ENCODE data around the gene ESPNL.

Gene ESPNL

DNA sequence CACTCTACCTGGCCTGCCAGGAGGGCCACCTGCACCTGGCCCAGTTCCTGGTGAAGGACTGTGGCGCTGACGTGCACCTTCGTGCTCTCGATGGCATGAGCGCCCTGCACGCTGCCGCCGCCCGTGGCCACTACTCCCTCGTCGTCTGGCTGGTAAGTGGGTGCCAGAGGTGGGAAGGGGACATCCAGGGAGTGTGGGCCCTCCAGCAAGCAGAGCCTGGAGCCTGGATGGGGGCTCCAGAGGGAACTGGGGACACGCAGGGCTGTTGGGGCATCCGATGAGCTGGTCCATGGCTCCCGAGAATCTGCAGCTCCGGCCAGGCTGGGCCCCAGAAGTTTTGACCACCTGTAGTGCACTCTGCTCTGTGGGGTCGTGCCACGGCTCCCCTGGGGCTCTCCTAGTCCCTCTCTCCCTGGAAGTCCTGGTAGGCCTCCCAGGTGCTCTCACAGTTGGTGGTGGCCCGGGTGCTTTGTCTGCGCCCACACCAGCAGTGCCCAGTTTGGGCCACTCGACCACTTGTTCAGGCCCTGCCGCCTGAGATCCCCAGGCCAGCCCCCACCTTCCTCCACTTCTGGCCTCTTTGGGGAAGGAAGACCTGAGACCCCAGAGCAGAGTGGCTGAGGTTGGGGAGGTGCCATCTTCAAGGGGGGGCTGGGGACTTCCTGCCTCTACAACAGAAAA lies 4.7 kb downstream of the ESPNL start:
- no peak for TF ChIP-seq EZH2 (IDR thresholded peaks at IDR 0.05; ENCODE audit: borderline replicate concordance, low read depth, low read length, severe bottlenecking)
- TF ChIP-seq, protein P1, sequence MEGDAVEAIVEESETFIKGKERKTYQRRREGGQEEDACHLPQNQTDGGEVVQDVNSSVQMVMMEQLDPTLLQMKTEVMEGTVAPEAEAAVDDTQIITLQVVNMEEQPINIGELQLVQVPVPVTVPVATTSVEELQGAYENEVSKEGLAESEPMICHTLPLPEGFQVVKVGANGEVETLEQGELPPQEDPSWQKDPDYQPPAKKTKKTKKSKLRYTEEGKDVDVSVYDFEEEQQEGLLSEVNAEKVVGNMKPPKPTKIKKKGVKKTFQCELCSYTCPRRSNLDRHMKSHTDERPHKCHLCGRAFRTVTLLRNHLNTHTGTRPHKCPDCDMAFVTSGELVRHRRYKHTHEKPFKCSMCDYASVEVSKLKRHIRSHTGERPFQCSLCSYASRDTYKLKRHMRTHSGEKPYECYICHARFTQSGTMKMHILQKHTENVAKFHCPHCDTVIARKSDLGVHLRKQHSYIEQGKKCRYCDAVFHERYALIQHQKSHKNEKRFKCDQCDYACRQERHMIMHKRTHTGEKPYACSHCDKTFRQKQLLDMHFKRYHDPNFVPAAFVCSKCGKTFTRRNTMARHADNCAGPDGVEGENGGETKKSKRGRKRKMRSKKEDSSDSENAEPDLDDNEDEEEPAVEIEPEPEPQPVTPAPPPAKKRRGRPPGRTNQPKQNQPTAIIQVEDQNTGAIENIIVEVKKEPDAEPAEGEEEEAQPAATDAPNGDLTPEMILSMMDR (IDR thresholded peaks at IDR 0.05; ENCODE audit: borderline replicate concordance, extremely low read depth, low read length, poor library complexity, severe bottlenecking), result no peak
- Histone ChIP-seq H3K4me1 (ENCODE audit: insufficient read depth, low read length) (peaks cover 23% of the 10 kb centered on the region), H2AFZ (ENCODE audit: low read depth, low read length) (no peak overlapping the region), H3K9me3 (ENCODE audit: insufficient read depth, low read length, severe bottlenecking) (no peaks in the 10 kb centered on the region), H3K9ac (ENCODE audit: low read depth, low read length) (no peak overlapping the region), H3K4me3 (ENCODE audit: low read depth in 1 of 2, low read length in 2 of 2) (no peak overlapping the region), H4K20me1 (ENCODE audit: insufficient read depth, low read length) (no peaks in the 10 kb centered on the region), H3K27me3 (ENCODE audit: insufficient read depth, low read length, poor library complexity) (no peaks in the 10 kb centered on the region), H3K27ac (ENCODE audit: low read length) (no peak overlapping the region), H3K4me2 (ENCODE audit: insufficient read depth, low read length) (no peak overlapping the region), H3K79me2 (ENCODE audit: insufficient read depth, low read length) (no peaks in the 10 kb centered on the region), H3K36me3 (ENCODE audit: insufficient read depth, low read length) (no peaks in the 10 kb centered on the region)
- ATAC-seq (ENCODE audit: insufficient read depth, low read depth) (no peak), DNase-seq (no peak)

DNA sequence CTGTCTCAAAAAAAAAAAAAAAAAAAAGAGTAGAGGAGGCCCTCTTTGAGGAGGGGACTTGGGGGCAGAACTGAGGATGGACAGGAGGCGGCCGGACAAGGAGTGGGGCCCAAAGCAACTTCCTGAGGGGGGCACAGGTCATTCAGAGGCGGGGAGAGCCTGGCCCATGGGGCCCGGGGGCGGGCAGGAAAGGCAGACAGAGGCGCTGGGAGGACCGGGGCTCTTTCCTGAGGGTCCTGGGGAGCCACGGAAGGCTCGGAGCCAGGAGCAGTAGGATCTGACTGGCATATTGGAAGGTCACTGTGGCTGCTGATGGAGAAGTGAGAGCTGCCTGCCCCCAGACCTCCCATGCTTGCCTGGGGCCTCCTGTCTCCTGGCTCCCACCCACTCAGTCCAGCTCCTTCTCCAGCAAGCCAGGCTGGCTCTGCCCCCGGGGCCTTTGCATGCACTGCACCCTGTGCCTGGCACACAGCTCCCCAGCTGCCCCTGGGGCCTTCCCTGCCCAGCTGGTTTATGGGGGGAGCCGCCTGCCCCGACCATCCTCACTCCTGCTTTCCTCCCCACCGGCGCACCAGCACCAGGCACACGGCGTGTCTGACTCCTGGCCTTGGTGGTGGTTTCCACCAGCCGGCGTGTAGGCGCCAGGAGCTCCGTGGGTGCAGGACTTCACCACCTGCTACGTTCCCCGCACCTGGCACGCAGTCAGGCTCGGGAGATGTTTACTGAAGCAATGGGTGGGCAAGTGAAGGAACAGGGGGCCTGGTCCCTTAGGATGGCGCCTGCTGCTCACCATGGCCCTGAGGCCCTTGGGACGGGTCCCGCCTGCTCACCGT lies 5.6 kb downstream of the ESPNL start:
- TF ChIP-seq, protein P1 (IDR thresholded peaks at IDR 0.05; ENCODE audit: borderline replicate concordance, extremely low read depth, low read length, poor library complexity, severe bottlenecking), result no peak
- no peak for TF ChIP-seq EZH2 (IDR thresholded peaks at IDR 0.05; ENCODE audit: borderline replicate concordance, low read depth, low read length, severe bottlenecking)
- no peak overlapping the region for H3K4me3 ChIP-seq (ENCODE audit: low read depth in 1 of 2, low read length in 2 of 2)
- H3K9me3 ChIP-seq (ENCODE audit: insufficient read depth, low read length, severe bottlenecking), result no peaks in the 10 kb centered on the region
- no peaks in the 10 kb centered on the region for H4K20me1 ChIP-seq (ENCODE audit: insufficient read depth, low read length)
- no peak for DNase-seq
- H3K36me3 ChIP-seq (ENCODE audit: insufficient read depth, low read length), result no peaks in the 10 kb centered on the region
- H3K4me1 ChIP-seq (ENCODE audit: insufficient read depth, low read length), result peaks cover 24% of the 10 kb centered on the region
- H3K4me2 ChIP-seq (ENCODE audit: insufficient read depth, low read length), result no peak overlapping the region
- no peaks in the 10 kb centered on the region for H3K27me3 ChIP-seq (ENCODE audit: insufficient read depth, low read length, poor library complexity)
- no peak overlapping the region for H3K9ac ChIP-seq (ENCODE audit: low read depth, low read length)
- no peaks in the 10 kb centered on the region for H3K79me2 ChIP-seq (ENCODE audit: insufficient read depth, low read length)
- ATAC-seq (ENCODE audit: insufficient read depth, low read depth), result no peak
- no peak overlapping the region for H3K27ac ChIP-seq (ENCODE audit: low read length)
- H2AFZ ChIP-seq (ENCODE audit: low read depth, low read length), result no peak overlapping the region

DNA sequence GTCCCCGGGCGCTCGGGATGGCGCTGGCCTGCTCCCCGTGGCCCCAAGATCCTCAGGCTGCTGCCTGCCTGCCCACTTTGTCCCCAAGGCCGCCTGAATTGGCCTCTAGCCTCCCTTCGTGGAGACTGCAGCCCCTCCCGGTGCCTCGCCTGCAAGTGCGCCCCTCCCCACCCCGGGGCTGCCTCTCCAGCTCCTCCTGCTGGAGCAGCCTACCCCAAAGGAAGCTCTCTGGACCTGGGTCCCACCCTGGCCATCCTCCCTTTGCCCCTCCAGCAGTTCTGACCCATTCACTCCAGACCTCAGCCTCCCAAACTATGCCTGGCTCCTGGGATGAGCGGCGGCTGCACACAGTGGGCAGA lies 6.2 kb downstream of the ESPNL start:
- Histone ChIP-seq H3K4me3 (ENCODE audit: low read depth in 1 of 2, low read length in 2 of 2) (no peak overlapping the region), H3K9me3 (ENCODE audit: insufficient read depth, low read length, severe bottlenecking) (no peaks in the 10 kb centered on the region), H2AFZ (ENCODE audit: low read depth, low read length) (no peak overlapping the region), H3K4me2 (ENCODE audit: insufficient read depth, low read length) (no peak overlapping the region), H3K27me3 (ENCODE audit: insufficient read depth, low read length, poor library complexity) (no peaks in the 10 kb centered on the region), H3K36me3 (ENCODE audit: insufficient read depth, low read length) (no peaks in the 10 kb centered on the region), H3K9ac (ENCODE audit: low read depth, low read length) (no peak overlapping the region), H3K27ac (ENCODE audit: low read length) (no peak overlapping the region), H3K79me2 (ENCODE audit: insufficient read depth, low read length) (no peaks in the 10 kb centered on the region), H3K4me1 (ENCODE audit: insufficient read depth, low read length) (peaks cover 24% of the 10 kb centered on the region), H4K20me1 (ENCODE audit: insufficient read depth, low read length) (no peaks in the 10 kb centered on the region)
- DNase-seq (no peak), ATAC-seq (ENCODE audit: insufficient read depth, low read depth) (no peak)
- TF ChIP-seq, protein P1 (IDR thresholded peaks at IDR 0.05; ENCODE audit: borderline replicate concordance, extremely low read depth, low read length, poor library complexity, severe bottlenecking), result peak; percentile 9
- no peak for TF ChIP-seq EZH2 (IDR thresholded peaks at IDR 0.05; ENCODE audit: borderline replicate concordance, low read depth, low read length, severe bottlenecking)

All from DND-41 (cell line).